Keratinocyte (primary cell): ENCODE data around the gene PCGF2. TPM values are rescaled to one million over a fixed set of nuclear protein-coding genes. Genes with fewer than 3 reads are reported as not detected.

Source experiments
- DNase-seq: peaks from one replicate; pipeline ENCODE4 v3.0.0-alpha.2; 2011; ENCODE audit warnings: low read depth, missing footprints, low spot score
- FAIRE-seq: peaks from 2 replicates; lab custom pipeline; 2011; peaks lifted over from hg19 to GRCh38; lab: Jason Lieb, UNC
- H2AFZ ChIP-seq: 2 replicates; pipeline ENCODE4 v1.6.0; 2012; ENCODE audit warnings: low read length, control low read depth, inconsistent platforms; ENCODE audit not compliant: control insufficient read depth
- H3K27ac ChIP-seq: 2 replicates; pipeline ENCODE4 v1.5.1; 2011; ENCODE audit warnings: low read length; ENCODE audit not compliant: control insufficient read depth, insufficient read depth
- H3K27me3 ChIP-seq: 3 replicates; pipeline ENCODE4 v1.6.0; 2011; ENCODE audit warnings: low read length; ENCODE audit not compliant: control insufficient read depth, insufficient read depth; ENCODE audit errors: extremely low read depth
- H3K36me3 ChIP-seq, 2 experiments: 2 replicates in 1 of 2; 3 replicates in 1 of 2; pipeline ENCODE4 v1.5.1; 2011; ENCODE audit warnings: low read length in 2 of 2, mild to moderate bottlenecking in 1 of 2; ENCODE audit not compliant: control insufficient read depth in 2 of 2, insufficient read depth in 2 of 2; ENCODE audit errors: extremely low read depth in 1 of 2
- H3K4me1 ChIP-seq: 3 replicates; pipeline ENCODE4 v1.5.1; 2011; ENCODE audit warnings: low read length; ENCODE audit not compliant: control insufficient read depth, insufficient read depth; ENCODE audit errors: extremely low read depth
- H3K4me2 ChIP-seq: 3 replicates; pipeline ENCODE4 v1.6.0; 2011; ENCODE audit warnings: low read depth, low read length; ENCODE audit not compliant: control insufficient read depth, insufficient read depth; ENCODE audit errors: extremely low read depth
- H3K4me3 ChIP-seq, 3 experiments: fragments of 200-600 bp in 1 of 3; sonication (generic) in 1 of 3; 2 replicates in 2 of 3; 3 replicates in 1 of 3; pipeline ENCODE4 v1.5.1; 2011 to 2016; ENCODE audit warnings: low read length in 3 of 3, mild to moderate bottlenecking in 3 of 3, control low read depth in 2 of 3, inconsistent platforms in 1 of 3, low read depth in 1 of 3, mixed read lengths in 1 of 3, mixed run types in 1 of 3, moderate library complexity in 1 of 3; ENCODE audit not compliant: control insufficient read depth in 2 of 3, insufficient read depth in 2 of 3; ENCODE audit errors: extremely low read depth in 1 of 3
- H3K79me2 ChIP-seq: 2 replicates; pipeline ENCODE4 v1.6.0; 2012; ENCODE audit warnings: low read length; ENCODE audit not compliant: control insufficient read depth, insufficient read depth
- H3K9ac ChIP-seq: 3 replicates; pipeline ENCODE4 v1.6.0; 2011; ENCODE audit warnings: low read length; ENCODE audit not compliant: control insufficient read depth, insufficient read depth; ENCODE audit errors: extremely low read depth
- H3K9me1 ChIP-seq: 3 replicates; pipeline ENCODE4 v1.6.0; 2011; ENCODE audit warnings: low read length; ENCODE audit not compliant: control insufficient read depth, insufficient read depth; ENCODE audit errors: extremely low read depth
- H3K9me3 ChIP-seq: 2 replicates; pipeline ENCODE4 v1.5.1; 2012; ENCODE audit warnings: low read depth, low read length; ENCODE audit not compliant: control insufficient read depth
- H4K20me1 ChIP-seq: 3 replicates; pipeline ENCODE4 v1.6.0; 2011; ENCODE audit warnings: low read length; ENCODE audit not compliant: control insufficient read depth, insufficient read depth; ENCODE audit errors: extremely low read depth
- CTCF ChIP-seq, 3 experiments: IDR thresholded peaks in 1 of 3; conservative IDR thresholded peaks in 1 of 3; optimal IDR thresholded peaks in 1 of 3; 2 replicates in 2 of 3; 3 replicates in 1 of 3; pipeline versions ENCODE3 to v1.5.1; 2011; ENCODE audit warnings: low read length in 3 of 3, mild to moderate bottlenecking in 3 of 3, moderate library complexity in 2 of 3, control low read depth in 1 of 3, inconsistent platforms in 1 of 3; ENCODE audit not compliant: insufficient read depth in 2 of 3; ENCODE audit errors: extremely low read depth in 1 of 3
- EZH2 ChIP-seq: IDR thresholded peaks from one replicate; pipeline ENCODE4 v1.6.1; 2012; ENCODE audit warnings: inconsistent platforms, mild to moderate bottlenecking, low read length, moderate library complexity
- dilution Hi-C: fragments of 300-500 bp; cut with MboI; formaldehyde crosslinking; loops from one replicate; pipeline ENCODE4 v1.7.0; 2020; ENCODE audit warnings: low sequenced_read_pairs; ENCODE audit not compliant: extremely low pct_ligation_motif_present
- polyA plus RNA-seq, 5 experiments: library from polyadenylated mRNA; depleted of rRNA in 3 of 5; stranded (reverse) in 3 of 5; stranded (forward) in 1 of 5; unstranded in 1 of 5; fragments of >200 nt; gene quantifications; 1 replicate in 1 of 5; 2 replicates in 3 of 5; 3 replicates in 1 of 5; pipeline versions ENCODE4 v1.2.1 to v1.2.3, GENCODE V29; 2011 to 2012; ENCODE audit warnings: missing spikeins in 2 of 5, low read depth in 1 of 5, low replicate concordance in 1 of 5

The PCGF2 gene
- polyA plus RNA-seq, 1 donor (not counting 4 experiments of a cell fraction or from before 2014, with no cell fraction given), result 4.1 TPM

GRCh38 chr17:38739305-38739704 lies 8.8 kb downstream of the PCGF2 start:
- Histone ChIP-seq H3K4me1 (peaks cover 13% of the 10 kb centered on the region), H3K36me3 (peaks cover 9 to 17% of the 10 kb centered on the region in 2 experiments)

GRCh38 chr17:38738686-38739085 lies 9.4 kb downstream of the PCGF2 start:
- Histone ChIP-seq H4K20me1 (peaks cover 4% of the 10 kb centered on the region), H3K79me2 (peaks cover 28% of the 10 kb centered on the region), H3K9me1 (no peaks in the 10 kb centered on the region), H3K4me1 (peaks cover 13% of the 10 kb centered on the region), H3K36me3 (peaks cover 12 to 24% of the 10 kb centered on the region in 2 experiments), H3K27ac (no peak overlapping the region), H3K9ac (no peak overlapping the region), H3K9me3 (no peaks in the 10 kb centered on the region), H3K4me3 (no peak overlapping the region), H3K4me2 (no peak overlapping the region), H3K27me3 (no peaks in the 10 kb centered on the region), H2AFZ (no peak overlapping the region)
- no peak for FAIRE-seq
- TF ChIP-seq EZH2 (no peak), CTCF (optimal IDR thresholded peaks at IDR 0.05 in 1 of 3, IDR thresholded peaks at IDR 0.05 in 1 of 3, conservative IDR thresholded peaks at IDR 0.05 in 1 of 3; ENCODE audit: extremely low read depth in 1 of 3, insufficient read depth in 2 of 3, low read length in 3 of 3) (no peak)
- dilution Hi-C loops, result no loop called here
- no peak for DNase-seq

More at GRCh38 chr17:38739305-38739704, 8.8 kb downstream of the PCGF2 start:
- H2AFZ ChIP-seq, result no peak overlapping the region
- peaks cover 4% of the 10 kb centered on the region for H4K20me1 ChIP-seq
- no peak overlapping the region for H3K4me3 ChIP-seq
- H3K27me3 ChIP-seq, result no peaks in the 10 kb centered on the region
- no peak overlapping the region for H3K9ac ChIP-seq
- H3K9me1 ChIP-seq, result no peaks in the 10 kb centered on the region
- H3K4me2 ChIP-seq, result no peak overlapping the region
- peaks cover 34% of the 10 kb centered on the region for H3K79me2 ChIP-seq
- H3K9me3 ChIP-seq, result no peaks in the 10 kb centered on the region
- dilution Hi-C loops, result no loop called here
- FAIRE-seq (no peak), DNase-seq (no peak)
- TF ChIP-seq EZH2 (no peak), CTCF (optimal IDR thresholded peaks at IDR 0.05 in 1 of 3, IDR thresholded peaks at IDR 0.05 in 1 of 3, conservative IDR thresholded peaks at IDR 0.05 in 1 of 3; ENCODE audit: extremely low read depth in 1 of 3, insufficient read depth in 2 of 3, low read length in 3 of 3) (no peak)
- no peak overlapping the region for H3K27ac ChIP-seq
